Measurements from ENCODE around the gene BICD1.

DNA sequence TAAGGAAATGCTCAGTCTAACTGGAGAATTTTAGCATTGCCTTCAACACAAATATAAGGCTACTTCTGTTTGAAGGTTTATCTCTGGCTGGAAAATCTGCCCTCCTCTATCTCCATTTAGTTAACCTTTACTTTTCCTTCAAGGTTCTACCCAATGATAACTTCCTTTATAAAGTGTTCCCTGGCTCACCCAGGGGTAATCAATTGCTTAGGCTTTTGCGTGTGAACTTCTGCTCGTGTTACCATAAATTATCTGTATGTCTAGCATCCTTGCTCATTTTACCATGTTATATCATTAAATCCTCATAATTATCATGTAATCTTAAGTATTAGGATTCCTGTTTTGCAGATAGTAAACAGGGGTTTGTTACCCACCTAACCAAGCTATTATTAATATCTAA lies 178.4 kb downstream of the BICD1 start:
- TF ChIP-seq EZH2 (IDR thresholded peaks at IDR 0.05; ENCODE audit: low read length, missing control alignments): no peak
- TF ChIP-seq, protein P1, sequence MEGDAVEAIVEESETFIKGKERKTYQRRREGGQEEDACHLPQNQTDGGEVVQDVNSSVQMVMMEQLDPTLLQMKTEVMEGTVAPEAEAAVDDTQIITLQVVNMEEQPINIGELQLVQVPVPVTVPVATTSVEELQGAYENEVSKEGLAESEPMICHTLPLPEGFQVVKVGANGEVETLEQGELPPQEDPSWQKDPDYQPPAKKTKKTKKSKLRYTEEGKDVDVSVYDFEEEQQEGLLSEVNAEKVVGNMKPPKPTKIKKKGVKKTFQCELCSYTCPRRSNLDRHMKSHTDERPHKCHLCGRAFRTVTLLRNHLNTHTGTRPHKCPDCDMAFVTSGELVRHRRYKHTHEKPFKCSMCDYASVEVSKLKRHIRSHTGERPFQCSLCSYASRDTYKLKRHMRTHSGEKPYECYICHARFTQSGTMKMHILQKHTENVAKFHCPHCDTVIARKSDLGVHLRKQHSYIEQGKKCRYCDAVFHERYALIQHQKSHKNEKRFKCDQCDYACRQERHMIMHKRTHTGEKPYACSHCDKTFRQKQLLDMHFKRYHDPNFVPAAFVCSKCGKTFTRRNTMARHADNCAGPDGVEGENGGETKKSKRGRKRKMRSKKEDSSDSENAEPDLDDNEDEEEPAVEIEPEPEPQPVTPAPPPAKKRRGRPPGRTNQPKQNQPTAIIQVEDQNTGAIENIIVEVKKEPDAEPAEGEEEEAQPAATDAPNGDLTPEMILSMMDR (conservative IDR thresholded peaks at IDR 0.05 in 1 of 2, IDR thresholded peaks at IDR 0.05 in 1 of 2; ENCODE audit: low read depth in 1 of 2, low read length in 2 of 2): no peak
